ENCODE measurements around the gene GIPC2. TPM values are rescaled to one million over a fixed set of nuclear protein-coding genes. Genes with fewer than 3 reads are reported as not detected.

The GIPC2 gene
- total RNA-seq, 1 experiment from 2014 or later = 0.07 TPM

DNA sequence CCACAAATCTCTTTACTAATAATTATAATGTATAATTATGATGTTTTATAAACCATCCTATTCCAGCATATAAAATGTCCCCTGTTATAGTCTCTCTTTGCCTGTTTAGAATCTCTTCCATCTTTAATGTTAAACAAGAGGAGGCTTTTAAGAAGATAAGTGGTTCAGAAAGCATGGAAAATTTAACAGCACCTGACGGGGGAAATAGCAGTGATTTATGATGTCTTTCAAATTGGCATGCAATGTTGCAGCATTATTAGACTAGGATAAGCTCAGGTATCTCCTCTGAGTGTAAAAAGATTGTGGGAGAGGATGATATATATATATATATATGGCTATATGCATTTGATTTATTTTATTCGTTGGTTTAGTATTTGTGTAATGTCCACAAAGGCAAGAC, 24.4 kb downstream of the GIPC2 start:
- Histone ChIP-seq H3K4me3 (replicated peaks in 1 of 2; ENCODE audit: low read depth in 1 of 2, low read length in 2 of 2) (no peak overlapping the region), H4K20me1 (ENCODE audit: insufficient read depth) (no peaks in the 10 kb centered on the region), H3K36me3 (ENCODE audit: control insufficient read depth in 1 of 2, insufficient read depth in 2 of 2, low read length in 2 of 2) (no peaks in the 10 kb centered on the region), H3K4me1 (ENCODE audit: control insufficient read depth in 1 of 2, insufficient read depth in 2 of 2, low read length in 2 of 2) (peaks cover 9 to 17% of the 10 kb centered on the region in 2 experiments), H3K9ac (ENCODE audit: low read length) (no peak overlapping the region), H3K27me3 (ENCODE audit: insufficient read depth, low read length) (no peaks in the 10 kb centered on the region), H3K4me2 (ENCODE audit: low read length) (no peak overlapping the region), H3K27ac (ENCODE audit: low read depth, low read length) (no peak overlapping the region), H3K9me3 (ENCODE audit: control insufficient read depth in 1 of 2, insufficient read depth in 1 of 2, low read depth in 1 of 2, low read length in 2 of 2) (no peaks in the 10 kb centered on the region), H3K9me2 (ENCODE audit: insufficient read depth) (no peaks in the 10 kb centered on the region), H2AFZ (ENCODE audit: low read depth, low read length, poor library complexity, severe bottlenecking) (peak overlapping the region; percentile 11), H3K79me2 (ENCODE audit: insufficient read depth, low read length) (no peaks in the 10 kb centered on the region)
- intact Hi-C loops (cut with micrococcal nuclease) = no loop called here
- TF ChIP-seq, protein P1, sequence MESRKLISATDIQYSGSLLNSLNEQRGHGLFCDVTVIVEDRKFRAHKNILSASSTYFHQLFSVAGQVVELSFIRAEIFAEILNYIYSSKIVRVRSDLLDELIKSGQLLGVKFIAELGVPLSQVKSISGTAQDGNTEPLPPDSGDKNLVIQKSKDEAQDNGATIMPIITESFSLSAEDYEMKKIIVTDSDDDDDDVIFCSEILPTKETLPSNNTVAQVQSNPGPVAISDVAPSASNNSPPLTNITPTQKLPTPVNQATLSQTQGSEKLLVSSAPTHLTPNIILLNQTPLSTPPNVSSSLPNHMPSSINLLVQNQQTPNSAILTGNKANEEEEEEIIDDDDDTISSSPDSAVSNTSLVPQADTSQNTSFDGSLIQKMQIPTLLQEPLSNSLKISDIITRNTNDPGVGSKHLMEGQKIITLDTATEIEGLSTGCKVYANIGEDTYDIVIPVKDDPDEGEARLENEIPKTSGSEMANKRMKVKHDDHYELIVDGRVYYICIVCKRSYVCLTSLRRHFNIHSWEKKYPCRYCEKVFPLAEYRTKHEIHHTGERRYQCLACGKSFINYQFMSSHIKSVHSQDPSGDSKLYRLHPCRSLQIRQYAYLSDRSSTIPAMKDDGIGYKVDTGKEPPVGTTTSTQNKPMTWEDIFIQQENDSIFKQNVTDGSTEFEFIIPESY (IDR thresholded peaks at IDR 0.05; ENCODE audit: extremely low read depth, insufficient replicate concordance, low read length) = no peak
- TF ChIP-seq EZH2 (IDR thresholded peaks at IDR 0.05) (no peak), SRF (IDR thresholded peaks at IDR 0.05; ENCODE audit: low read depth) (no peak), POLR2AphosphoS5 (IDR thresholded peaks at IDR 0.05; ENCODE audit: low read depth, low read length) (no peak)
- ATAC-seq = no peak
- ChIA-PET RAD21 (ENCODE audit: low non-redundant PET in 1 of 2, low total read pairs in 2 of 2, uncharacterized antibody in 2 of 2, unreplicated experiment in 2 of 2) (no interaction called here), POLR2A (interaction anchor here (1.2 kb wide), 1 partner anchor 66 kb away, joined by 4 read pairs; the partner anchor contains the start of gene DNAJB4), CTCF (no interaction called here)
- DNase-seq (ENCODE audit: low read depth, low spot score) = no peak
- no TSS peak for BruUV-seq (replicated peaks)

GRCh38 chr1:78070758-78071157, 25.0 kb downstream of the GIPC2 start:
- H4K20me1 ChIP-seq (ENCODE audit: insufficient read depth) = no peaks in the 10 kb centered on the region
- ATAC-seq (peak; percentile 63), DNase-seq (ENCODE audit: low read depth, low spot score) (no peak)
- H3K4me3 ChIP-seq (replicated peaks in 1 of 2; ENCODE audit: low read depth in 1 of 2, low read length in 2 of 2) = no peak overlapping the region
- H3K9me3 ChIP-seq (ENCODE audit: control insufficient read depth in 1 of 2, insufficient read depth in 1 of 2, low read depth in 1 of 2, low read length in 2 of 2) = no peaks in the 10 kb centered on the region
- no peak overlapping the region for H3K27ac ChIP-seq (ENCODE audit: low read depth, low read length)
- peak overlapping the region; percentile 41 for H3K4me2 ChIP-seq (ENCODE audit: low read length)
- CTCF ChIA-PET = no interaction called here
- H3K9me2 ChIP-seq (ENCODE audit: insufficient read depth) = no peaks in the 10 kb centered on the region
- no peaks in the 10 kb centered on the region for H3K36me3 ChIP-seq (ENCODE audit: control insufficient read depth in 1 of 2, insufficient read depth in 2 of 2, low read length in 2 of 2)
- RAD21 ChIA-PET (ENCODE audit: low non-redundant PET in 1 of 2, low total read pairs in 2 of 2, uncharacterized antibody in 2 of 2, unreplicated experiment in 2 of 2) = no interaction called here
- POLR2A ChIA-PET = interaction anchor here (1.2 kb wide), 1 partner anchor 67 kb away, joined by 4 read pairs; the partner anchor contains the start of gene DNAJB4
- H3K27me3 ChIP-seq (ENCODE audit: insufficient read depth, low read length) = no peaks in the 10 kb centered on the region
- no peak overlapping the region for H3K9ac ChIP-seq (ENCODE audit: low read length)
- H2AFZ ChIP-seq (ENCODE audit: low read depth, low read length, poor library complexity, severe bottlenecking) = peak overlapping the region; percentile 75
- intact Hi-C loops (cut with micrococcal nuclease) = no loop called here
- peaks cover 9 to 17% of the 10 kb centered on the region in 2 experiments for H3K4me1 ChIP-seq (ENCODE audit: control insufficient read depth in 1 of 2, insufficient read depth in 2 of 2, low read length in 2 of 2)
- no peaks in the 10 kb centered on the region for H3K79me2 ChIP-seq (ENCODE audit: insufficient read depth, low read length)
- no TSS peak for BruUV-seq (replicated peaks)
- TF ChIP-seq ZNF274 (IDR thresholded peaks at IDR 0.05; ENCODE audit: low read depth, low read length) (no peak), ZFX (IDR thresholded peaks at IDR 0.05) (no peak), RAD21 (IDR thresholded peaks at IDR 0.05; ENCODE audit: low read depth) (no peak), EZH2phosphoT487 (IDR thresholded peaks at IDR 0.05; ENCODE audit: borderline replicate concordance) (no peak), POLR2AphosphoS5 (IDR thresholded peaks at IDR 0.05; ENCODE audit: low read depth, low read length) (no peak), SRF (IDR thresholded peaks at IDR 0.05; ENCODE audit: low read depth) (0 out of 2 replicates have a peak, but pooled peaks have one; percentile 20), REST (IDR thresholded peaks at IDR 0.05; ENCODE audit: low read depth) (no peak), TCF7L2 (IDR thresholded peaks at IDR 0.05; ENCODE audit: borderline replicate concordance, extremely low read depth, insufficient read depth, insufficient read length) (no peak), POLR2A (IDR thresholded peaks at IDR 0.05; ENCODE audit: borderline replicate concordance, extremely low read depth, insufficient read depth, insufficient read length) (no peak), SIN3A (IDR thresholded peaks at IDR 0.05; ENCODE audit: low read depth) (no peak), CBX3 (IDR thresholded peaks at IDR 0.05; ENCODE audit: low read depth) (0 out of 2 replicates have a peak, but pooled peaks have one; percentile 26), EGR1 (IDR thresholded peaks at IDR 0.05; ENCODE audit: low read depth) (no peak), EZH2 (IDR thresholded peaks at IDR 0.05) (no peak)
- TF ChIP-seq, protein P2, sequence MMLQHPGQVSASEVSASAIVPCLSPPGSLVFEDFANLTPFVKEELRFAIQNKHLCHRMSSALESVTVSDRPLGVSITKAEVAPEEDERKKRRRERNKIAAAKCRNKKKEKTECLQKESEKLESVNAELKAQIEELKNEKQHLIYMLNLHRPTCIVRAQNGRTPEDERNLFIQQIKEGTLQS (IDR thresholded peaks at IDR 0.05) = 0 out of 2 replicates have a peak, but pooled peaks have one; percentile 10

Measured in HCT116 (cell line).